K562 treated with DMSO at 1 percent for 24 hours (cell line): Measurements from ENCODE around the gene DNAAF2. TPM values are rescaled to one million over a fixed set of nuclear protein-coding genes. Genes with fewer than 3 reads are reported as not detected.

ENCODE experiments used
- total RNA-seq: library from RNA; unstranded; fragments of 300-600 nt; gene quantifications from 2 replicates; pipeline ENCODE4 v1.2.3, GENCODE V29; 2022; ENCODE audit warnings: low read depth; ENCODE audit not compliant: insufficient read depth

DNAAF2 gene
- 6.3 and 7.6 TPM in 2 replicates for total RNA-seq

GRCh38 chr14:49634547-49635334 is at the start of gene DNAAF2:
DNAAF2 (minus strand) TSS chr14:49635244; CDS start chr14:49635149, 95 bp downstream.

GRCh38 chr14:49620182-49621113 is 14.6 kb downstream of the DNAAF2 start, which contains the start of the genes MGAT2 and RPL36AL:
MGAT2 (plus strand) TSS chr14:49620799; CDS start chr14:49621269, 470 bp downstream.
RPL36AL (minus strand) TSS chr14:49620626; CDS start chr14:49619104, 1,522 bp downstream.

GRCh38 chr14:49598485-49599300 is 36.4 kb downstream of the DNAAF2 start, which contains the start of gene LRR1:
LRR1 (plus strand) TSS chr14:49598940; CDS start chr14:49599021, 81 bp downstream.

GRCh38 chr14:49585803-49586672 is 49.0 kb downstream of the DNAAF2 start, which contains the start of gene RPS29:
RPS29 (minus strand) TSS chr14:49586380; CDS start chr14:49586346, 34 bp downstream.

Other genes starting within 250 kb of the DNAAF2 start
- gene RPS29, start 48.9 kb downstream of the DNAAF2 start, total RNA-seq: 6,039 and 6,660 TPM in 2 replicates
- gene LRR1, start 36.3 kb downstream of the DNAAF2 start, total RNA-seq: 15.0 and 18.2 TPM in 2 replicates
- 146 and 163 TPM in 2 replicates for gene RPL36AL, start 14.6 kb downstream of the DNAAF2 start, total RNA-seq
- gene MGAT2, start 14.4 kb downstream of the DNAAF2 start, total RNA-seq: 32.8 and 39.7 TPM in 2 replicates
- 7.3 and 12.6 TPM in 2 replicates for gene POLE2, start 53.0 kb upstream of the DNAAF2 start, total RNA-seq
- 0.65 and 1.9 TPM in 2 replicates for gene KLHDC1, start 57.9 kb upstream of the DNAAF2 start, total RNA-seq
- 37.3 and 39.6 TPM in 2 replicates for gene KLHDC2, start 132.9 kb upstream of the DNAAF2 start, total RNA-seq
- gene NEMF, start 217.5 kb upstream of the DNAAF2 start, total RNA-seq: 17.7 and 20.8 TPM in 2 replicates